WTC11 (cell line): ENCODE results near the gene ANK2.

Source experiments
- AFF4 ChIP-seq: sonication (generic); formaldehyde crosslinking; IDR thresholded peaks from 2 replicates; pipeline ENCODE4 v1.8.1; 2023; ENCODE audit warnings: mild to moderate bottlenecking, missing genetic modification reagents, borderline replicate concordance
- ATF1 ChIP-seq: sonication (generic); formaldehyde crosslinking; IDR thresholded peaks from 2 replicates; pipeline ENCODE4 v1.8.1; 2023; ENCODE audit warnings: mild to moderate bottlenecking, moderate library complexity, missing genetic modification reagents
- CREB1 ChIP-seq: sonication (generic); formaldehyde crosslinking; IDR thresholded peaks from 2 replicates; pipeline ENCODE4 v1.8.0; 2023; ENCODE audit warnings: mild to moderate bottlenecking, missing genetic modification reagents
- CTCF ChIP-seq: fragments of 200-600 bp; IDR thresholded peaks from 2 replicates; pipeline ENCODE4 v1.8.0; 2022; ENCODE audit warnings: antibody characterized with exemption
- FOXP1 ChIP-seq: sonication (generic); formaldehyde crosslinking; IDR thresholded peaks from 2 replicates; pipeline ENCODE4 v1.8.0; 2022; ENCODE audit warnings: missing genetic modification reagents, mild to moderate bottlenecking, moderate library complexity, borderline replicate concordance
- GRHL2 ChIP-seq: fragments of 250-450 bp; sonication (Bioruptor Pico); IDR thresholded peaks from 2 replicates; pipeline ENCODE4 v1.8.0; 2022; ENCODE audit warnings: mild to moderate bottlenecking, moderate library complexity; ENCODE audit not compliant: insufficient replicate concordance, severe bottlenecking
- JUN ChIP-seq: sonication (generic); formaldehyde crosslinking; IDR thresholded peaks from 2 replicates; pipeline ENCODE4 v1.8.0; 2023; ENCODE audit warnings: mild to moderate bottlenecking, missing genetic modification reagents
- MLX ChIP-seq: sonication (generic); formaldehyde crosslinking; IDR thresholded peaks from 2 replicates; pipeline ENCODE4 v1.8.1; 2023; ENCODE audit warnings: mild to moderate bottlenecking, missing genetic modification reagents, moderate library complexity
- NR1H2 ChIP-seq: sonication (generic); formaldehyde crosslinking; IDR thresholded peaks from 2 replicates; pipeline ENCODE4 v1.9.0; 2021; ENCODE audit warnings: mild to moderate bottlenecking, moderate library complexity, missing genetic modification reagents
- TCF7 ChIP-seq: sonication (generic); formaldehyde crosslinking; IDR thresholded peaks from 2 replicates; pipeline ENCODE4 v1.8.0; 2022; ENCODE audit warnings: mild to moderate bottlenecking, low read depth, missing genetic modification reagents, moderate library complexity
- ZNF263 ChIP-seq: sonication (generic); formaldehyde crosslinking; IDR thresholded peaks from 2 replicates; pipeline ENCODE4 v1.8.1; 2022; ENCODE audit warnings: low read depth, mild to moderate bottlenecking, moderate library complexity, missing genetic modification reagents
- TF ChIP-seq, protein P1 (sequence below): sonication (generic); formaldehyde crosslinking; IDR thresholded peaks from 2 replicates; pipeline ENCODE4 v1.8.0; 2022; ENCODE audit warnings: missing genetic modification reagents
- TF ChIP-seq, protein P2 (sequence below): sonication (generic); formaldehyde crosslinking; conservative IDR thresholded peaks from 2 replicates; pipeline ENCODE4 v1.8.1; 2023; ENCODE audit warnings: mild to moderate bottlenecking, low read depth, missing genetic modification reagents, moderate library complexity
- TF ChIP-seq, protein P3 (sequence below): sonication (generic); formaldehyde crosslinking; IDR thresholded peaks from 2 replicates; pipeline ENCODE4 v1.8.0; 2022; ENCODE audit warnings: mild to moderate bottlenecking, missing genetic modification reagents

- TF ChIP-seq CTCF (no peak), AFF4 (CRISPR knock-in tag) (no peak), CREB1 (CRISPR knock-in tag) (no peak), ATF1 (no peak), GRHL2 (no peak), JUN (CRISPR knock-in tag) (no peak), TCF7 (CRISPR knock-in tag) (no peak), MLX (CRISPR knock-in tag) (no peak), NR1H2 (CRISPR knock-in tag) (no peak), FOXP1 (CRISPR knock-in tag) (peak; percentile 63; the same call in 1 of the 2 replicates), ZNF263 (CRISPR knock-in tag) (no peak)
- TF ChIP-seq, protein P1, sequence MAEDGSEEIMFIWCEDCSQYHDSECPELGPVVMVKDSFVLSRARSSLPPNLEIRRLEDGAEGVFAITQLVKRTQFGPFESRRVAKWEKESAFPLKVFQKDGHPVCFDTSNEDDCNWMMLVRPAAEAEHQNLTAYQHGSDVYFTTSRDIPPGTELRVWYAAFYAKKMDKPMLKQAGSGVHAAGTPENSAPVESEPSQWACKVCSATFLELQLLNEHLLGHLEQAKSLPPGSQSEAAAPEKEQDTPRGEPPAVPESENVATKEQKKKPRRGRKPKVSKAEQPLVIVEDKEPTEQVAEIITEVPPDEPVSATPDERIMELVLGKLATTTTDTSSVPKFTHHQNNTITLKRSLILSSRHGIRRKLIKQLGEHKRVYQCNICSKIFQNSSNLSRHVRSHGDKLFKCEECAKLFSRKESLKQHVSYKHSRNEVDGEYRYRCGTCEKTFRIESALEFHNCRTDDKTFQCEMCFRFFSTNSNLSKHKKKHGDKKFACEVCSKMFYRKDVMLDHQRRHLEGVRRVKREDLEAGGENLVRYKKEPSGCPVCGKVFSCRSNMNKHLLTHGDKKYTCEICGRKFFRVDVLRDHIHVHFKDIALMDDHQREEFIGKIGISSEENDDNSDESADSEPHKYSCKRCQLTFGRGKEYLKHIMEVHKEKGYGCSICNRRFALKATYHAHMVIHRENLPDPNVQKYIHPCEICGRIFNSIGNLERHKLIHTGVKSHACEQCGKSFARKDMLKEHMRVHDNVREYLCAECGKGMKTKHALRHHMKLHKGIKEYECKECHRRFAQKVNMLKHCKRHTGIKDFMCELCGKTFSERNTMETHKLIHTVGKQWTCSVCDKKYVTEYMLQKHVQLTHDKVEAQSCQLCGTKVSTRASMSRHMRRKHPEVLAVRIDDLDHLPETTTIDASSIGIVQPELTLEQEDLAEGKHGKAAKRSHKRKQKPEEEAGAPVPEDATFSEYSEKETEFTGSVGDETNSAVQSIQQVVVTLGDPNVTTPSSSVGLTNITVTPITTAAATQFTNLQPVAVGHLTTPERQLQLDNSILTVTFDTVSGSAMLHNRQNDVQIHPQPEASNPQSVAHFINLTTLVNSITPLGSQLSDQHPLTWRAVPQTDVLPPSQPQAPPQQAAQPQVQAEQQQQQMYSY (CRISPR knock-in tag), result no peak
- TF ChIP-seq, protein P2, sequence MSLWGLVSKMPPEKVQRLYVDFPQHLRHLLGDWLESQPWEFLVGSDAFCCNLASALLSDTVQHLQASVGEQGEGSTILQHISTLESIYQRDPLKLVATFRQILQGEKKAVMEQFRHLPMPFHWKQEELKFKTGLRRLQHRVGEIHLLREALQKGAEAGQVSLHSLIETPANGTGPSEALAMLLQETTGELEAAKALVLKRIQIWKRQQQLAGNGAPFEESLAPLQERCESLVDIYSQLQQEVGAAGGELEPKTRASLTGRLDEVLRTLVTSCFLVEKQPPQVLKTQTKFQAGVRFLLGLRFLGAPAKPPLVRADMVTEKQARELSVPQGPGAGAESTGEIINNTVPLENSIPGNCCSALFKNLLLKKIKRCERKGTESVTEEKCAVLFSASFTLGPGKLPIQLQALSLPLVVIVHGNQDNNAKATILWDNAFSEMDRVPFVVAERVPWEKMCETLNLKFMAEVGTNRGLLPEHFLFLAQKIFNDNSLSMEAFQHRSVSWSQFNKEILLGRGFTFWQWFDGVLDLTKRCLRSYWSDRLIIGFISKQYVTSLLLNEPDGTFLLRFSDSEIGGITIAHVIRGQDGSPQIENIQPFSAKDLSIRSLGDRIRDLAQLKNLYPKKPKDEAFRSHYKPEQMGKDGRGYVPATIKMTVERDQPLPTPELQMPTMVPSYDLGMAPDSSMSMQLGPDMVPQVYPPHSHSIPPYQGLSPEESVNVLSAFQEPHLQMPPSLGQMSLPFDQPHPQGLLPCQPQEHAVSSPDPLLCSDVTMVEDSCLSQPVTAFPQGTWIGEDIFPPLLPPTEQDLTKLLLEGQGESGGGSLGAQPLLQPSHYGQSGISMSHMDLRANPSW (CRISPR knock-in tag), result no peak
- TF ChIP-seq, protein P3, sequence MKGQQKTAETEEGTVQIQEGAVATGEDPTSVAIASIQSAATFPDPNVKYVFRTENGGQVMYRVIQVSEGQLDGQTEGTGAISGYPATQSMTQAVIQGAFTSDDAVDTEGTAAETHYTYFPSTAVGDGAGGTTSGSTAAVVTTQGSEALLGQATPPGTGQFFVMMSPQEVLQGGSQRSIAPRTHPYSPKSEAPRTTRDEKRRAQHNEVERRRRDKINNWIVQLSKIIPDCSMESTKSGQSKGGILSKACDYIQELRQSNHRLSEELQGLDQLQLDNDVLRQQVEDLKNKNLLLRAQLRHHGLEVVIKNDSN, result no peak
Observed at GRCh38 chr4:113145519-113146291, 96.3 kb downstream of the ANK2 start.
